ENCODE measurements around the gene NADSYN1.

The NADSYN1 gene

DNA sequence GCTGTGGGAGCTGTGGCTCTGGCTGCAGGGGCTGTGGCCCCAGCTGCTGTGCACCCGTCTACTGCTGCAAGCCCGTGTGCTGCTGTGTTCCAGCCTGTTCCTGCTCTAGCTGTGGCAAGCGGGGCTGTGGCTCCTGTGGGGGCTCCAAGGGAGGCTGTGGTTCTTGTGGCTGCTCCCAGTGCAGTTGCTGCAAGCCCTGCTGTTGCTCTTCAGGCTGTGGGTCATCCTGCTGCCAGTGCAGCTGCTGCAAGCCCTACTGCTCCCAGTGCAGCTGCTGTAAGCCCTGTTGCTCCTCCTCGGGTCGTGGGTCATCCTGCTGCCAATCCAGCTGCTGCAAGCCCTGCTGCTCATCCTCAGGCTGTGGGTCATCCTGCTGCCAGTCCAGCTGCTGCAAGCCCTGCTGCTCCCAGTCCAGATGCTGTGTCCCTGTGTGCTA is 95.7 kb downstream of the NADSYN1 start:
- H3K4me3 ChIP-seq (ENCODE audit: low read depth, low read length): no peak overlapping the region
- TF ChIP-seq, protein P1, sequence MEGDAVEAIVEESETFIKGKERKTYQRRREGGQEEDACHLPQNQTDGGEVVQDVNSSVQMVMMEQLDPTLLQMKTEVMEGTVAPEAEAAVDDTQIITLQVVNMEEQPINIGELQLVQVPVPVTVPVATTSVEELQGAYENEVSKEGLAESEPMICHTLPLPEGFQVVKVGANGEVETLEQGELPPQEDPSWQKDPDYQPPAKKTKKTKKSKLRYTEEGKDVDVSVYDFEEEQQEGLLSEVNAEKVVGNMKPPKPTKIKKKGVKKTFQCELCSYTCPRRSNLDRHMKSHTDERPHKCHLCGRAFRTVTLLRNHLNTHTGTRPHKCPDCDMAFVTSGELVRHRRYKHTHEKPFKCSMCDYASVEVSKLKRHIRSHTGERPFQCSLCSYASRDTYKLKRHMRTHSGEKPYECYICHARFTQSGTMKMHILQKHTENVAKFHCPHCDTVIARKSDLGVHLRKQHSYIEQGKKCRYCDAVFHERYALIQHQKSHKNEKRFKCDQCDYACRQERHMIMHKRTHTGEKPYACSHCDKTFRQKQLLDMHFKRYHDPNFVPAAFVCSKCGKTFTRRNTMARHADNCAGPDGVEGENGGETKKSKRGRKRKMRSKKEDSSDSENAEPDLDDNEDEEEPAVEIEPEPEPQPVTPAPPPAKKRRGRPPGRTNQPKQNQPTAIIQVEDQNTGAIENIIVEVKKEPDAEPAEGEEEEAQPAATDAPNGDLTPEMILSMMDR (IDR thresholded peaks at IDR 0.05; ENCODE audit: low read depth, low read length): no peak

Data from WI38 (cell line).